Natural killer cell (primary cell): ENCODE results near the gene THRB. TPM values are rescaled to one million over a fixed set of nuclear protein-coding genes. Genes with fewer than 3 reads are reported as not detected.

ENCODE experiments used
- ATAC-seq, 3 donors: fragments of 150-1000 bp in 2 of 3; fragments of 200-7000 bp in 1 of 3; cut with Tn5 transposase; 1 replicate in 1 of 3; 2 replicates in 2 of 3; pipeline ENCODE4 v1.10.0; 2021; ENCODE audit warnings: mild to moderate bottlenecking in 2 of 3, moderate library complexity in 2 of 3
- DNase-seq, 2 donors: peaks; one replicate each; pipeline versions ENCODE4 v3.0.0 to v3.0.0-alpha.2; 2013 to 2021; ENCODE audit warnings: mixed read lengths in 1 of 2
- H3K27ac ChIP-seq: one replicate; pipeline ENCODE4 v1.5.1; 2013; ENCODE audit warnings: mild to moderate bottlenecking, low read length
- H3K27me3 ChIP-seq: one replicate; pipeline ENCODE4 v1.6.1; 2013; ENCODE audit warnings: low read length; ENCODE audit not compliant: control insufficient read depth, insufficient read depth
- H3K36me3 ChIP-seq: one replicate; pipeline ENCODE4 v1.6.1; 2013; ENCODE audit warnings: low read length; ENCODE audit not compliant: control insufficient read depth, insufficient read depth
- H3K4me1 ChIP-seq: one replicate; pipeline ENCODE4 v1.6.1; 2013; ENCODE audit warnings: low read length; ENCODE audit not compliant: control insufficient read depth, insufficient read depth
- H3K4me3 ChIP-seq: one replicate; pipeline ENCODE4 v1.5.1; 2013; ENCODE audit warnings: low read length
- H3K9me3 ChIP-seq: one replicate; pipeline ENCODE4 v1.6.1; 2013; ENCODE audit warnings: low read length; ENCODE audit not compliant: control insufficient read depth, insufficient read depth
- H3K27ac Mint-ChIP-seq, 2 donors: one replicate each; pipeline ENCODE4 v1.8.0; 2022; ENCODE audit warnings: mild to moderate bottlenecking in 2 of 2, mixed read lengths in 2 of 2, moderate library complexity in 1 of 2
- H3K27me3 Mint-ChIP-seq, 2 donors: one replicate each; pipeline ENCODE4 v1.8.0; 2022; ENCODE audit warnings: low read depth in 2 of 2, mixed read lengths in 2 of 2
- H3K36me3 Mint-ChIP-seq: one replicate; pipeline ENCODE4 v1.8.0; 2022; ENCODE audit warnings: mixed read lengths
- H3K4me1 Mint-ChIP-seq, 2 donors: one replicate each; pipeline ENCODE4 v1.8.0; 2022; ENCODE audit warnings: mixed read lengths in 2 of 2
- H3K4me3 Mint-ChIP-seq: one replicate; pipeline ENCODE4 v1.8.0; 2022; ENCODE audit warnings: mild to moderate bottlenecking, moderate library complexity, mixed read lengths
- H3K9me3 Mint-ChIP-seq, 2 donors: one replicate each; pipeline ENCODE4 v1.8.0; 2022; ENCODE audit warnings: mixed read lengths in 2 of 2
- CTCF ChIP-seq: fragments of 200-600 bp; IDR thresholded peaks from one replicate; pipeline ENCODE4 v1.8.0; 2022; ENCODE audit warnings: antibody characterized with exemption
- WGBS: methylation state at CpG from one replicate; pipeline ENCODE4 v1.1.7; 2013; ENCODE audit warnings: missing lambda C conversion rate; ENCODE audit not compliant: insufficient coverage; 5-methylcytosine and 5-hydroxymethylcytosine counted together
- intact Hi-C: fragments of 100-400 bp; cut with micrococcal nuclease; formaldehyde crosslinking; loops from one replicate; pipeline ENCODE4 v1.14.2; 2022
- total RNA-seq, 4 donors: library from RNA; stranded (reverse); fragments of 120-200 nt in 1 of 4; gene quantifications; one replicate each; pipeline versions ENCODE4 v1.2.3 to v1.2.4, GENCODE V29; 2013 to 2022

THRB gene
- total RNA-seq, 3 donors from 2014 or later (not counting 1 experiment from before 2014, with no cell fraction given) = 0.05 TPM; not detected in 2

DNA sequence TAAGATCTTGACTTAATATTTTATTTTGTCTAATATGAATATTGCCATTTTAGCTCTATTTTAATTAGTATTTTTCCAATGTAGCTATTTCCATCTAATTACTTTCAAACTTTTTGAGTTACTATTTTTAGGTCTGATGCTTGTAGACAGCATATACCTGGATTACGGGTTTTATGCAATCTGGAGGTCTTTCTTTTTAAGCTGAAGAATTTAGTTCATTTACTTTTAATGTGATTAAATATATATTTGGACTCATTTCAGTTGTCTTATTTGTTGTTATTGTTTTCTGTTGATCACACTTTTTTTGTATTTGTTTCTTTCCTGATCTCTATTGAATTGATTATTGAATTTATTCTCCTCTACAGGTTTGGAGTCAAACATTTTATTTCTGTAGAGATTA is 30.3 kb downstream of the THRB start:
- no peaks in the 10 kb centered on the region for H3K36me3 ChIP-seq
- Mint-ChIP-seq H3K27me3 (no peaks in the 10 kb centered on the region), H3K9me3 (peaks cover 9 to 19% of the 10 kb centered on the region in 2 donors), H3K4me3 (no peak overlapping the region), H3K36me3 (peaks cover 6% of the 10 kb centered on the region), H3K27ac (no peak overlapping the region), H3K4me1 (no peaks in the 10 kb centered on the region)
- TF ChIP-seq CTCF = no peak
- ATAC-seq (no peak), DNase-seq (no peak)
- intact Hi-C loops = no loop called here
- no peak overlapping the region for H3K4me3 ChIP-seq
- whole genome bisulfite sequencing = no CpG with 5 or more reads among the region's 1 CpG
- H3K27ac ChIP-seq = no peak overlapping the region
- no peaks in the 10 kb centered on the region for H3K27me3 ChIP-seq
- no peaks in the 10 kb centered on the region for H3K9me3 ChIP-seq
- H3K4me1 ChIP-seq = no peaks in the 10 kb centered on the region

GRCh38 chr3:24462737-24463136 is 31.9 kb downstream of the THRB start:
- H3K9me3 ChIP-seq = no peaks in the 10 kb centered on the region
- Mint-ChIP-seq H3K36me3 (no peaks in the 10 kb centered on the region), H3K4me3 (no peak overlapping the region), H3K27me3 (no peaks in the 10 kb centered on the region), H3K4me1 (no peaks in the 10 kb centered on the region), H3K27ac (no peak overlapping the region), H3K9me3 (peaks cover 6 to 16% of the 10 kb centered on the region in 2 donors)
- H3K27ac ChIP-seq = no peak overlapping the region
- no peak for TF ChIP-seq CTCF
- intact Hi-C loops = no loop called here
- H3K36me3 ChIP-seq = no peaks in the 10 kb centered on the region
- no peaks in the 10 kb centered on the region for H3K27me3 ChIP-seq
- DNase-seq (no peak), ATAC-seq (no peak)
- H3K4me1 ChIP-seq = no peaks in the 10 kb centered on the region
- H3K4me3 ChIP-seq = no peak overlapping the region
- 73% methylated on average over 1 of the region's 1 CpG for WGBS

DNA sequence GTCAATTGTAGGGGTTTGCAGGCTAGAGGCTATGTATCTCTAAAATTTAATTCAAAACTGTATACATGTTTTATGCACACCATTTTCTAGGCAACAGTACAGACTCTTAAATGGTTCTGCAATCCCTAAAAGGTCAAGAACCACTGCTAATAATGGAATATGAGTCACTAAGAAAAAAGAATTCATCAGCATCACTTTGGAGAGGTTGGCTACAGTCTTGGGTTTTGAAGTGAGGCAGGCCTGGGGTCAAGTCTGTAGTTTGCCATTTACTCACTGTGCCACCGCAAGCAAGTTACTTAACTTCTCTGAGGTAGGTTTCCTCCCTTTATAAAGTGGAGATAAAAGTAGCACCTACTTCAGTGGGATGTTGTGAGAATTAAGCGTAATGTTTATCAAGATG is 33.7 kb downstream of the THRB start:
- Mint-ChIP-seq H3K27me3 (no peaks in the 10 kb centered on the region), H3K27ac (no peak overlapping the region), H3K4me3 (no peak overlapping the region), H3K9me3 (peaks cover 4 to 9% of the 10 kb centered on the region in 2 donors), H3K36me3 (no peaks in the 10 kb centered on the region), H3K4me1 (no peaks in the 10 kb centered on the region)
- intact Hi-C loops = no loop called here
- WGBS = 100% methylated on average over 1 of the region's 2 CpGs
- Histone ChIP-seq H3K4me3 (no peak overlapping the region), H3K9me3 (no peaks in the 10 kb centered on the region), H3K27ac (no peak overlapping the region), H3K36me3 (no peaks in the 10 kb centered on the region), H3K4me1 (no peaks in the 10 kb centered on the region), H3K27me3 (no peaks in the 10 kb centered on the region)
- TF ChIP-seq CTCF = no peak
- ATAC-seq (no peak), DNase-seq (no peak)

DNA sequence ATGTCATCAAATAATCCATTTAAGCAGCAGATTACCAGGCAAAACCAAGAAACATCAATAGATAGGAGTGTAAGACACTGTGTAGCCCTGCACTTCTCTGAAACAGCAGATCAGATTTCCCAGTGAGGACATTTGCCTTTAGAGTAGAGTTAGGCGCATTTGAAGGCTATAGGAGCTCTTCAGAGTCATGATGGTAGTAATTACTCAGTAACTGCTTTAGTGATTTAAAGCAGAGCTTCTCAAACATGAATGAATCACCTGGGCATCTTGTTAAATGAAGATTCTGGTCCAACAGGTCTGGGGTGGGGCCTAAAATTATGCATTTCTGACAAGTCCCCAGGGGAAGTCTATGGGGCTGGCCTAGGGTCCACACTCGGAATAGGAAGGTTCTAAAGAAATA is 36.9 kb downstream of the THRB start:
- TF ChIP-seq CTCF = no peak
- ATAC-seq = no peak
- intact Hi-C loops = no loop called here

More for the DNA sequence above, 36.9 kb downstream of the THRB start:
- 68% methylated on average over 2 of the region's 2 CpGs for WGBS
- DNase-seq = no peak
- no peak overlapping the region for H3K27ac Mint-ChIP-seq
- Histone ChIP-seq H3K4me1 (no peaks in the 10 kb centered on the region), H3K27ac (no peak overlapping the region), H3K36me3 (no peaks in the 10 kb centered on the region), H3K4me3 (no peak overlapping the region), H3K27me3 (no peaks in the 10 kb centered on the region), H3K9me3 (no peaks in the 10 kb centered on the region)
- peaks cover 6 to 7% of the 10 kb centered on the region in 2 donors for H3K9me3 Mint-ChIP-seq
- H3K4me1 Mint-ChIP-seq = no peaks in the 10 kb centered on the region
- H3K27me3 Mint-ChIP-seq = no peaks in the 10 kb centered on the region
- no peak overlapping the region for H3K4me3 Mint-ChIP-seq
- no peaks in the 10 kb centered on the region for H3K36me3 Mint-ChIP-seq
